CD1c-positive myeloid dendritic cell (primary cell): ENCODE data around the gene PNLIP.

Experiments
- DNase-seq: peaks from one replicate; pipeline ENCODE4 v3.0.0-alpha.2; 2016; ENCODE audit errors: extremely low spot score

PNLIP gene

DNA sequence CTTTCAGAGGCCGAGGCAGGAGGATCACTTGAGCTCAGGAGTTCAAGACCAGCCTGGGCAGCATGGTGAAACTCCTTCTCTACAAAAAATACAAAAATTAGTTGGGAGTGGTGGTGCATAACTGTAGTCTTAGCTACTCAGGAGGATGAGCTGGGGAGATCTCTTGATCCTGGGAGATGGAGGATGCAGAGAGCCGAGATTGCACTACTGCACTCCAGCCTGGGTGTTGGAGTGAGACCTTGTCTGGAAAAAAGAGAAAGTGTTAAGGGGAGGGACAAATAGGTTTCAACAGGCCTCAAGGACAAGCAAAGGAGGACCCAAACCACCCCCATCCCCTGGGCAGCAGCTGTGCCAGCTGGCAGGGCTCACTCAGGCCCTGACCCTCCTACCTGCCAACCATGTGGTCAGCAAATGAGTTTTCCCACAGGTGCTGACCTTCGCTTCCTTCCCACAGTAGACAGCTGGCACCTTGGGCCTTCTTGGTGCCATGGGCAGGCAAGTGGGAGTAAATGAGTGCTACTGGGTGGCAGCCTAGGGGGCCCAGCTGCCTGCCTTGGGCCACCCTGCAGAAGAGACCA is 69.6 kb downstream of the PNLIP start:
- DNase-seq = no peak
